ENCODE data around the gene TTYH2. TPM values are rescaled to one million over a fixed set of nuclear protein-coding genes. Genes with fewer than 3 reads are reported as not detected.
A peak's percentile ranks its signal among the peaks of the same experiment; 100 is the strongest.

The TTYH2 gene, protein sequence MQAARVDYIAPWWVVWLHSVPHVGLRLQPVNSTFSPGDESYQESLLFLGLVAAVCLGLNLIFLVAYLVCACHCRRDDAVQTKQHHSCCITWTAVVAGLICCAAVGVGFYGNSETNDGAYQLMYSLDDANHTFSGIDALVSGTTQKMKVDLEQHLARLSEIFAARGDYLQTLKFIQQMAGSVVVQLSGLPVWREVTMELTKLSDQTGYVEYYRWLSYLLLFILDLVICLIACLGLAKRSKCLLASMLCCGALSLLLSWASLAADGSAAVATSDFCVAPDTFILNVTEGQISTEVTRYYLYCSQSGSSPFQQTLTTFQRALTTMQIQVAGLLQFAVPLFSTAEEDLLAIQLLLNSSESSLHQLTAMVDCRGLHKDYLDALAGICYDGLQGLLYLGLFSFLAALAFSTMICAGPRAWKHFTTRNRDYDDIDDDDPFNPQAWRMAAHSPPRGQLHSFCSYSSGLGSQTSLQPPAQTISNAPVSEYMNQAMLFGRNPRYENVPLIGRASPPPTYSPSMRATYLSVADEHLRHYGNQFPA
- total RNA-seq (2021) (3.5 to 5.1 TPM (median 4.5 TPM) in 3 replicates), Bru-seq, nascent RNA (percentile 37 among the genes with signal in this experiment)
- long read RNA-seq, experiment 1, transcript TTYH2-201 (14 exons, 3,490 nt): major isoform, 21 of 26 reads
- long read RNA-seq, experiment 1, partial matches to known transcripts: 2 of 26 reads
- long read RNA-seq, experiment 1, other reads (novel, unspliced or antisense): 3 of 26 reads
- long read RNA-seq, experiment 2, partial matches to known transcripts: 0 of 2 reads
- long read RNA-seq, experiment 2, other reads (novel, unspliced or antisense): 1 of 2 reads
- long read RNA-seq, experiment 3: 0 reads

DNA sequence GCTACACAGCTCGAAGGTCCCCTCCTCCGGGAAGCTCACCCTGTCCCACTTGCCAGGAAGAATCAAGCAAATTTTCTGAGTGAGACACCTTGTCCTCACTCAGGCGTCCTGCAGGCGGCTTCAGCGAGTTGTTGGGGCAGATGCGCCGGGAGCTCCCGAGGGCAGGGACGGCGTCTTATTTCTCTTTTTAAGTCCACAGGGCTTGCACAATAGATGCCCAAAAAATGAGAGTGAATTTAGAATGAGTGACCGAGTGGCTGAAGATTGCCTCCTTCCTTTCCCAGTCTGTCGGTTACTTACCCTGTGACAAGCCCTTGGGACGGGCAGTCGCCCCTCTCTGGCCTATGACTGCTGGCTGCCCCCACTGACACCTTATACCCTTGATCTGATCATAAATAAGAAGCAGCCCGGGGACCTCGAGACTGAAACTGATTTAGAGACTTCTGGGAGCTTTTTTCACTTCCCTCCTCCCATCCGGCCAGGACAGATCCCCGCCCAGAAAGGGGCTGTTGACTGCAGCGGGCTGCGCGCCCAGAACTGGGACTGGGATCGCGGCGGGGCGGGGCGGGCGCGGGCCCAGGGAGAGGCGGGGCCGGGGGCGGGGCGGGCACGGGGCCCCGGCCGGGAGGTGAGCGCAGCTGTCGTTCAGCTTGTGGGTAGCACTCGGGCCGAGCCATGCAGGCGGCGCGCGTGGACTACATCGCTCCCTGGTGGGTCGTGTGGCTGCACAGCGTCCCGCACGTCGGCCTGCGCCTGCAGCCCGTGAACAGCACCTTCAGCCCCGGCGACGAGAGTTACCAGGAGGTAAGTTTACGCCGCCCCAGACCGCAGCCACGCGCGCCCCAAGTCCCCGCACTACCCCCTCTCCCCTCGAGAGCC lies at the start of gene TTYH2:
TTYH2 (plus strand) TSS at position 659 of the 879 bp plus-strand sequence; CDS start at position 676, 17 bp downstream.
- Mint-ChIP-seq H3K27me3 (ENCODE audit: low read depth) (peaks cover 37% of the 10 kb centered on the region), H3K4me1 (peaks cover 45% of the 10 kb centered on the region), H3K36me3 (peaks cover 22% of the 10 kb centered on the region), H3K27ac (peak within 1 kb of the TSS; percentile 65), H3K4me3 (peak within 1 kb of the TSS; percentile 93), H3K9me3 (no peaks in the 10 kb centered on the region)
- DNase-seq (ENCODE audit: low spot score) (peak; percentile 74), ATAC-seq (peak; percentile 34)
- ChIA-PET CTCF (interaction anchor here (0.9 to 3.2 kb wide), 23 partner anchors 9 to 191 kb away, joined by 3 to 23 read pairs (median 4); partner anchors contain the start of genes BTBD17, DNAI2 and RPL38), POLR2A (interaction anchor here (1.0 to 1.2 kb wide), 3 partner anchors 9 to 32 kb away, joined by 3 to 7 read pairs (median 5); no protein-coding TSS in a partner anchor)
- no peak for TF ChIP-seq ZNF396 (CRISPR knock-in tag; IDR thresholded peaks at IDR 0.05; ENCODE audit: borderline replicate concordance)
- TF ChIP-seq MYBL2 (CRISPR knock-in tag; IDR thresholded peaks at IDR 0.05): no peak
- TF ChIP-seq ZNF121 (CRISPR knock-in tag; IDR thresholded peaks at IDR 0.05): no peak
- TF ChIP-seq ZBTB21 (CRISPR knock-in tag; IDR thresholded peaks at IDR 0.05; ENCODE audit: borderline replicate concordance): no peak
- TF ChIP-seq TP53 (CRISPR knock-in tag; IDR thresholded peaks at IDR 0.05): peak; percentile 50; the same call in 1 of the 2 replicates
- no peak for TF ChIP-seq GTF2I (CRISPR knock-in tag; conservative IDR thresholded peaks at IDR 0.05)
- no peak for TF ChIP-seq NFE2L1 (CRISPR knock-in tag; IDR thresholded peaks at IDR 0.05)
- TF ChIP-seq, protein P1, sequence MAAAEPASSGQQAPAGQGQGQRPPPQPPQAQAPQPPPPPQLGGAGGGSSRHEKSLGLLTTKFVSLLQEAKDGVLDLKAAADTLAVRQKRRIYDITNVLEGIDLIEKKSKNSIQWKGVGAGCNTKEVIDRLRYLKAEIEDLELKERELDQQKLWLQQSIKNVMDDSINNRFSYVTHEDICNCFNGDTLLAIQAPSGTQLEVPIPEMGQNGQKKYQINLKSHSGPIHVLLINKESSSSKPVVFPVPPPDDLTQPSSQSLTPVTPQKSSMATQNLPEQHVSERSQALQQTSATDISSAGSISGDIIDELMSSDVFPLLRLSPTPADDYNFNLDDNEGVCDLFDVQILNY (CRISPR knock-in tag; IDR thresholded peaks at IDR 0.05): 0 out of 2 replicates have a peak, but pooled peaks have one; percentile 67
- peak; percentile 27; the same call in 1 of the 2 replicates for TF ChIP-seq USF2 (CRISPR knock-in tag; IDR thresholded peaks at IDR 0.05)
- TF ChIP-seq, protein P2, sequence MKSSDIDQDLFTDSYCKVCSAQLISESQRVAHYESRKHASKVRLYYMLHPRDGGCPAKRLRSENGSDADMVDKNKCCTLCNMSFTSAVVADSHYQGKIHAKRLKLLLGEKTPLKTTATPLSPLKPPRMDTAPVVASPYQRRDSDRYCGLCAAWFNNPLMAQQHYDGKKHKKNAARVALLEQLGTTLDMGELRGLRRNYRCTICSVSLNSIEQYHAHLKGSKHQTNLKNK (CRISPR knock-in tag; IDR thresholded peaks at IDR 0.05): no peak
- peak; percentile 82; the same call in 1 of the 2 replicates for TF ChIP-seq ESRRA (CRISPR knock-in tag; IDR thresholded peaks at IDR 0.05; ENCODE audit: borderline replicate concordance)
- TF ChIP-seq MXD4 (CRISPR knock-in tag; IDR thresholded peaks at IDR 0.05; ENCODE audit: borderline replicate concordance): no peak
- TF ChIP-seq CBFB (CRISPR knock-in tag; IDR thresholded peaks at IDR 0.05; ENCODE audit: low read depth): 0 out of 2 replicates have a peak, but pooled peaks have one; percentile 55
- TF ChIP-seq ZNF532 (CRISPR knock-in tag; IDR thresholded peaks at IDR 0.05; ENCODE audit: borderline replicate concordance): no peak
- no peak for TF ChIP-seq ATF3 (CRISPR knock-in tag; conservative IDR thresholded peaks at IDR 0.05)
- no peak for TF ChIP-seq NR3C1 (CRISPR knock-in tag; conservative IDR thresholded peaks at IDR 0.05; ENCODE audit: low read depth)
- TF ChIP-seq GRHL2 (CRISPR knock-in tag; IDR thresholded peaks at IDR 0.05; ENCODE audit: insufficient replicate concordance, severe bottlenecking): no peak
- TF ChIP-seq JUN (CRISPR knock-in tag; IDR thresholded peaks at IDR 0.05): peak; percentile 52; the same call in 1 of the 2 replicates
- no peak for TF ChIP-seq ZNF423 (CRISPR knock-in tag; IDR thresholded peaks at IDR 0.05)
- peak; percentile 48; the same call in 1 of the 2 replicates for TF ChIP-seq MAX (CRISPR knock-in tag; IDR thresholded peaks at IDR 0.05)
- no peak for TF ChIP-seq CDX4 (CRISPR knock-in tag; IDR thresholded peaks at IDR 0.05; ENCODE audit: borderline replicate concordance)
- no peak for TF ChIP-seq JAZF1 (CRISPR knock-in tag; IDR thresholded peaks at IDR 0.05)
- TF ChIP-seq, protein P3, sequence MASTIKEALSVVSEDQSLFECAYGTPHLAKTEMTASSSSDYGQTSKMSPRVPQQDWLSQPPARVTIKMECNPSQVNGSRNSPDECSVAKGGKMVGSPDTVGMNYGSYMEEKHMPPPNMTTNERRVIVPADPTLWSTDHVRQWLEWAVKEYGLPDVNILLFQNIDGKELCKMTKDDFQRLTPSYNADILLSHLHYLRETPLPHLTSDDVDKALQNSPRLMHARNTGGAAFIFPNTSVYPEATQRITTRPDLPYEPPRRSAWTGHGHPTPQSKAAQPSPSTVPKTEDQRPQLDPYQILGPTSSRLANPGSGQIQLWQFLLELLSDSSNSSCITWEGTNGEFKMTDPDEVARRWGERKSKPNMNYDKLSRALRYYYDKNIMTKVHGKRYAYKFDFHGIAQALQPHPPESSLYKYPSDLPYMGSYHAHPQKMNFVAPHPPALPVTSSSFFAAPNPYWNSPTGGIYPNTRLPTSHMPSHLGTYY (CRISPR knock-in tag; IDR thresholded peaks at IDR 0.05): no peak

All from WTC11 (cell line).